NCI-H524 treated with DMSO at 0.1 percent for 48 hours (cell line): Measurements from ENCODE around the gene ARHGAP10.

Source experiments
- DNase-seq: peaks from one replicate; lab custom pipeline; 2025; lab: John Stamatoyannopoulos, UW

The ARHGAP10 gene, protein sequence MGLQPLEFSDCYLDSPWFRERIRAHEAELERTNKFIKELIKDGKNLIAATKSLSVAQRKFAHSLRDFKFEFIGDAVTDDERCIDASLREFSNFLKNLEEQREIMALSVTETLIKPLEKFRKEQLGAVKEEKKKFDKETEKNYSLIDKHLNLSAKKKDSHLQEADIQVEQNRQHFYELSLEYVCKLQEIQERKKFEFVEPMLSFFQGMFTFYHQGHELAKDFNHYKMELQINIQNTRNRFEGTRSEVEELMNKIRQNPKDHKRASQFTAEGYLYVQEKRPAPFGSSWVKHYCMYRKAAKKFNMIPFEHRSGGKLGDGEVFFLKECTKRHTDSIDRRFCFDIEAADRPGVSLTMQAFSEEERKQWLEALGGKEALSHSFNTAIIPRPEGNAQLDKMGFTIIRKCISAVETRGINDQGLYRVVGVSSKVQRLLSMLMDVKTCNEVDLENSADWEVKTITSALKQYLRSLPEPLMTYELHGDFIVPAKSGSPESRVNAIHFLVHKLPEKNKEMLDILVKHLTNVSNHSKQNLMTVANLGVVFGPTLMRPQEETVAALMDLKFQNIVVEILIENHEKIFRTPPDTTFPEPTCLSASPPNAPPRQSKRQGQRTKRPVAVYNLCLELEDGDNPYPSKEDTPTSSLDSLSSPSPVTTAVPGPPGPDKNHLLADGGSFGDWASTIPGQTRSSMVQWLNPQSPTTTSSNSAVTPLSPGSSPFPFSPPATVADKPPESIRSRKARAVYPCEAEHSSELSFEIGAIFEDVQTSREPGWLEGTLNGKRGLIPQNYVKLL

GRCh38 chr4:147731580-147732517, at the start of gene ARHGAP10:
Gene ARHGAP10 (plus strand): TSS chr4:147732088. CDS start chr4:147732302, 214 bp downstream.
- no peak for DNase-seq

DNA sequence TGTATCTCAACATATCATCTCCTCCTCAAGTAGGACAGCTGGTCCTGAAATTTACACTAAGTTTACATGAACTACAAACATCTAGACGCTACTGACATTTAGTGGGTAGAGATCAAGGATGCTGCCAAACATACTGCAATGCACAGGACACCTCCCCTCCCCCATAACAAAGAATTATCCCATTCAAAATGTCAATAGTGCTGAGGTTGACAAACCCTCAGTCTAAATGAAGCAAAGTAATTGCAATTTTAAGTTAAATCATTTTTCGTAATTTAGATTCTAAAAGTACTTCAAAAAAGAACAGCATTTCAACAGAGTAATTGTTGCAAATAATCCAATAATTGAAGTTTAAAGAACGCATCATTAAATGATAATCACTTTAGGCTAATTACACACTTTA, 49.1 kb upstream of the ARHGAP10 start:
- no peak for DNase-seq

- DNase-seq: no peak
These were observed 48.7 kb upstream of the ARHGAP10 start for GRCh38 chr4:147683188-147683591.

DNA sequence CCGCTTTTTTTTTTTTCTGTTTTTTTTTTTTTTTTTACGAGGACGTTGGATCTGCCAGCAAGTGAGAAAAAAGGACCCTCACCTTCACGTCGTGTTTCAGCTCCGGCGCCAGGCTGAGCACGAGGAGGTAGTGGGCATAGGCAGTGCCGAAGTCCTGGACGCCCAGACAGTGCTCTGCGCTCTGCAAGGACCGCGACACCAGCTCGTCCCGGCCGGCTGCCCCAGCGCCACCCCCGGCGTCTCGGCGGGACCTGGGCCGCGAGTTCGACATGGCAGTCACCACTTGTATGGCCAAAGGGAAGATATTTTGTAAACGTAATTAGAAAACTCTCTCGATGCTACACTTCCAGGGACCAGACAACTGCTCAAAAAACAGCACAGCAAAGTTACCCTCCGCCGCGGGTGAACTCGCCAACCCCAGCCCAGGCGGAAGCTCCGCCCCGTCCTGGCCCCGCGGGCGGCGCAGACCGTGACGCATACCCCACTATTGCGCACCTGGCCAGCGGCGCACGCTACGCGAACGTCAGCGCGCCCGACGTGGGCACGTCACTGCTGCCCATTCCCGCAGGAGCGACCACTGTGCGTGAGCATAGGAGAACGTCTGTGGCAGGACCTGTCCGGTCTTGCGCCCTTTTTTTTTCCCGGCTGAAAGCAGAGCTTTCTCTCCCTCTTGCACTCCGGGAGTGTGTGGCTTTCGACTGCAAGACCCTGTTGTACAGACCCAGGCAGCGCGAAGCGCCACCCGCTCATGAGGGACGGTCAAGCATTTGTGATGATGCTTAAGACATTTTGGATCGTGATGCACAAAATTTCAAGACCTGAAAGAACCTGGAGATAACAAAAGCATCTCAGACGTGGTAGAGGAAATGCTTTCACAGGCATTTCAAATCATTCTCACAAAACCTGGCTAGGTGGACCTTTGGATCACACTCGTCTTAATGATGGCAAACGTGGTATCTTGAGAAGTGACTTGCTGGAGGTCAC, 47.9 kb upstream of the ARHGAP10 start, which contains the start of gene PRMT9:
PRMT9 (minus strand) TSS at position 447 of the 984 bp plus-strand sequence; CDS start at position 271, 176 bp downstream.
- no peak for DNase-seq

- no peak for DNase-seq
These were observed 42.8 kb upstream of the ARHGAP10 start for GRCh38 chr4:147689067-147689466.

- no peak for DNase-seq
These were observed 40.1 kb upstream of the ARHGAP10 start for GRCh38 chr4:147691820-147692219.

DNA sequence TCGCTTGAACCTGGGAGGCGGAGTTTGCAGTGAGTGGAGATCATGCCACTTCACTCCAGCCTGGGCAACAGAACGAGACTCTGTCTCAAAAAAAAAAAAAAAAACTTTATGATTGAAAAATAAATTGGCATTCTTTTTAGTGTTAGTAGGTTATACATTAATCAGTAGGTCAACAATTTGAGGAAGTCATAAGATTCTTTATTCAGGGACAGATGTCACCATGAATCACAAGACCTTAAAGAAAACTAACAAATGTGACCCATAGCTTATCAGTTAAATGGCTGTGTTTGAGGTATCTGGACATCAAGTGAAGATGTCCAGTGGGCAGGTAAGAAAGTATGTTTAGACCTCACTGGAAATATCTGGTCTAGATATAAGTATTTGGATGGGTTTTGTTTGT, 38.7 kb upstream of the ARHGAP10 start:
- no peak for DNase-seq

- DNase-seq: no peak
These were observed 35.0 kb upstream of the ARHGAP10 start for GRCh38 chr4:147696866-147697265.

GRCh38 chr4:147704846-147705245, 27.0 kb upstream of the ARHGAP10 start:
- DNase-seq: no peak

DNA sequence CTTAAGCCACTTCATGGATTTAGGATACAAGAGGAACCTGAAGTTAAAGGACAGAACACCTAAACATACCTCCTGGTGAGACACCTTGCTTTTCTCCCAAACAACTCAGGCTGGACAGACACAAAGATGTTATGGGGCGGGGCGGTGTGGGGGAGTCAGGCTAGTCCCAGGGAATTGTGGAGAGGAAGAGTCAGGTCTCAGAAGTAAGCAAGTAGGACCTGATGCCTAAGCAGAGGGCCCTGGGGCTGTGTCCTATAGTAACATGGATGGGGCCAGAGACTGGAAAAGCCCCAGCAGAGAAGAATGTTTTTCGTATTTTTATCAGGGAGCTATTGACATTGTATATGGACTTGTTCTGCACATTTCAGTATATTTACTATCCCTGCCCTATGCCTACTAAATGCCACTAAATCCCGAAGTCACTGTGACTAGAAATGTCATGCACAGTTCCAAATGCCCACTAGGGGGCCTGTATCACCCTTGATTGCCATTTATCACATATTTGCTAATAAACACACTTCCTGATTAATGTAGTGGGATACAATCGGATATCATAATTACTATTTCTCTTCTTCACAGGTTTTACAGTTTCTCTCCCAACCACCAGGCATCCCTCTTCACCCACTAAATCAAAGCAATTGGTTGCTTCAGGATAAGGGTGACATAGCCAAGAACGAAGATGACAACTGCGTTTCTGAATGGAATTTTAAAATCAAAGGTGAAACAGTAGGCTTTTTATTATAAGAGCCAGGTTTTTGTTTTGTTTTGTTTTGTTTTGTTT, 23.8 kb upstream of the ARHGAP10 start:
- DNase-seq: no peak

DNA sequence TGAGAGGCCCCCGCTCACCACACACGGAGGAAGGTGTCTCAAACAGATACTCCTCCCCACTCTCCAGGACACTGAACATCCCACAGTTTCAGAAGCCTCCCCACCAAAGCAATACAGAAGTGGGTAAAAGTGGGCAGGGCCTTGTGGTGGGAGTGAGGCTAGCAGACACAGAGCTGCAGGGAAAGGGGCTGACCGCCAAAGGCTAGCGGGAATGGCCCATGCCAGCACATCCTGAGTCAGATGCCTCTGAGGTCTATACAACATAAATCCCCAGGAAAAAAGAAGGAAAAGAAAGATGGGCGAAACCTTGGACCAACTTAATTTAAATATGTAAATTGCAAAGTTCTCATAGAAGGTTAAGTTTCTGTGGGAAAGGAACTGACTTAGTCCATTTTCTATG, 21.9 kb upstream of the ARHGAP10 start:
- no peak for DNase-seq

- no peak for DNase-seq
These were observed 17.1 kb upstream of the ARHGAP10 start for GRCh38 chr4:147714575-147715401.

DNA sequence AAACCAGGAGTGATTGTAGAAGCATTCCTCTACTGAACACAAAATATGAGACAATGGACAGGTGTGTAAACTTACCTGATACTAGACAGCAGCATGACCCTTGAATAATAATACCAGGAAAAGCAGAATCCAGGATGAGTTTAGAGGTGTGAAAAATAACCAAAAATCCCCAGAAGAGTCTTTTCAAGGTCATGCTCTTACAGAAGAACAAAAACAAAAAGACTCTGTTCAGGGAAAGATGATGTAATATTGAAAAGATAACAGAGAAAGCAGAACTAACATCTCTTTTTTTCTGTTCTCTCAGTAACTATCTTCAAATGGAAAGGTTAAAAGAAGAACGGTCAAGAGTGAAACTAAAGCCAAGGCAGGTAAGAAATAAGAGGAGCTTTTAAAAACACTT, 14.0 kb upstream of the ARHGAP10 start:
- DNase-seq: no peak

DNA sequence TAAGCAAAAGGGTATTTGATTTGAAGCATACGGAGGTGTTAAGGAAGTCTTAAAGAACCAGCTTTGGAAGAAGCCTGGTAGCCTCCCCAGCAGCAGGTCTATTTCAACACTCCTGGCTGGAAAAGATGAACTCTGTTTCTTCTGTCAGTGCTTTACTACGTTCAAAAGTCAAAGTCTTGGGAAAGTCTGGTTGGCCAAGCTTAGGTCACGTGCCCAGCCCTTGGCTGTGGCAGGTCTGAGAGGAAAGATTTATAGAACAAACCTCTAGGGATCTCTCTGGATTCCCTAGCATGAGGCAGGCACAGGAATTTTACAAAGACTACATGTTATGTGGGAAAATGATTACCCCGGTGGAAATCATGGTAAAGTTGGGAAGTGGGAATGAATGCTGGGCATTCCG, 8.6 kb upstream of the ARHGAP10 start:
- no peak for DNase-seq

DNA sequence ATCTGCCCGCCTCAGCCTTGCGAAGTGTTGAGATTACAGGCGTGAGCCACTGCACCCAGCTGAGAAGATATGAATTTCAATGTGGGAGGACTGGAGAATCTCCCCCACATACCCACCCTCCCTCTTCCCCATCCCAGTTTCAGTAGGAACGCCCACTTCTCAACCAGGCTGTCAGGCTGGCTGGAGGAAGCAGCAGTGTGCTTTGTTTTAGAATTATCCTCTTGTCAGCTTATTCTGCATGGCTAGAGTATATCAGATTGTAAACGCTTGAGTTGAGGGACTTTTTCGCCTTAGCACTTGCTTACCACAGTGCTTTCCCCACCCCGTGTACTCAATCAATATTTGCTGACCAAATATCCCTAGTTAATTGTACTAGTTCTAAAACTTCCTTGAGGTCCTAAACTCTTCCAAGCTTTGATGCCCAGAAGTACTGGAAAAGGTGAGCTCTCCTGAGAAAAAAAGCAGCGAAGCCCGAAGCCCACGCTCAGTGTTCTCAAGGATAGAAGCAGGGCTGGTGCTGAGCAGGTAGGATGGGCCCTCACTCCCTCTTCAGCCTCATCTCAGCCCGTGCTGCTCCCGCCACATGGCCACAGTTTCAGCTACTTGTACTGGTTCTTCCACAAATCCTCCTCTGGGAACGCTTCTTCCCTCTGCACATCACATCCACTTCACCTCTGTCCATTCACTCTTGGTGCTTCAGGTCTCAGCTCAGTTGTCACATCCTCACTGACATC, 7.3 kb upstream of the ARHGAP10 start:
- DNase-seq: no peak

DNA sequence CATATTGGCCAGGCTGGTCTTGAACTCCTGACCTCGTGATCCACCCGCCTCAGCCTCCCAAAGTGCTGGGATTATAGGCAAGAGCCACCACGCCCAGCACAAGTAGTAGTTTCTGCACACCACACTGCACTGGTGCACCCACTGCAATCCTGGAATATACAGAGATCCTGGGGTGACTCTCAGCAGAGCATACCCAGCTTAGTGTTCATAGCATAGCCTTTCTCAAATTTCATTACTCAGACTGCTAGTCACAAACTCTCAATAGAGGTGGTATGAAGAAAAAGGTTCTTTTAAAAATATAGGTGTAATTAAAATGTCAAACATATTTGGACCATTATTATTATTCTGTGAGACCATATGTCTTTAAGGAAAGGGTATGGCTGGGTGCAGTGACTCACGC, 6.2 kb upstream of the ARHGAP10 start:
- no peak for DNase-seq

- DNase-seq: no peak
These were observed 4.3 kb upstream of the ARHGAP10 start for GRCh38 chr4:147727476-147728028.

- DNase-seq: no peak
These were observed 1.6 kb upstream of the ARHGAP10 start for GRCh38 chr4:147730333-147730732.
